ENCODE data around the gene CNKSR3.

Gene CNKSR3

DNA sequence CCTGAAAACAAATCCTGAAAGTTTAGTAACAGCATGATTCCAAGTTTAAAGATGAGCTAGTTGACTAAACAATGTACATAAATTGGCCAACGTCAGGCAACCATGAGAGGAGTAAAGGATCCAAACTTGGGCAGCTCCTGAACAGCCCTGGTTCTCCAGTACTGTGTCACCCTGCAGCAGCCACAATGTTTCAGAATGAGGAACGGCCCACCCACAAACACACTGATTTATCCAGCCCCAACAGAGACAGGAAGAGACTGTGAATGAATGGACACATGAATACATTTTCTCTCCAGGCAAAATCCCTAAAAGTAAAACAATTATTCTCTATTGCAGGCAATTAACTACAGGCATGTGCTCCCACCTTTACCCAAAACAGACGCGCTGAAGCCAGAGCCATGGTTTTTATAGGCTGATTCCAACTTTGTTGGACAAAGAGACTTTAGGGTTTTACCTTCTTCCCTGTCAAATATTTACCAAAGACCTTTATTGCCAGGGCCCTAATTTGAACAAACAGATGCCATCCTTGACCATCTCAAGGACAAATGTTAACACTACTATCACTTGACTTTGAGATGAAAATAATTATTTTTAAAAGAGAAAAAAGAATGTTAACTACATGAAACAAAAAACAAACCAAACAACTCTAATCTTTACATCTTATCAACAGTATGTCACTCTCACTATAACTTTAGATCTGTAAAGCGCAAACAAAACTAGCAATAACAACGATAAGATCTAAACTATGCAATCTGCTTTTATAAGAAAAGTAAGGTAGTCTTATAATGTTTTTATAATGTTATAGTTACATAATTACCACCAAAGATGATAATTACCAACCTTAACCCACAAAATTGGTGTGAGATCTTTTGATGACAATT lies 22.9 kb downstream of the CNKSR3 start:
- DNase-seq = peak in 1 of 42 donors; percentile 3
- intact Hi-C loops (cut with DNase I) = no loop called here

GRCh38 chr6:154485815-154486214 lies 24.7 kb downstream of the CNKSR3 start:
- intact Hi-C loops (cut with DNase I) = no loop called here
- DNase-seq = no peak

DNA sequence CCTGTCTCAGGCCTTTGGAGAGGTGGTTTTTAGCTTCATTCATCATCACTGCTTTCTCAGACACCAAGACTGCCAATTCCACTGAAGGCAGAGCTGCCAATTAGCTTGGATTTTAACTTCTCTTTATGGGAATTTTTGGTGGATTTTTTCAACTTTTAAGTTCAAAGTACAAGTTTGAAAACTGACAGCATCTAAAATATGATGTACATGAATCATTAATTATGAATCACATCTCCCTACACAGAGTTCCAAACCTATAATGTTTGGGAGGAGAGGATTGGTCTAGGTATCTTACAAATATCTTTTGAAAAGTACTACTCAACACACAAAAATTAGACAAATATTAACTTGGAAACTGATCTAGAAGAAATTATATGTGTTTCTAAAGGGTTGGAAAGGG lies 25.5 kb downstream of the CNKSR3 start:
- intact Hi-C loops (cut with DNase I) = no loop called here
- no peak for DNase-seq

DNA sequence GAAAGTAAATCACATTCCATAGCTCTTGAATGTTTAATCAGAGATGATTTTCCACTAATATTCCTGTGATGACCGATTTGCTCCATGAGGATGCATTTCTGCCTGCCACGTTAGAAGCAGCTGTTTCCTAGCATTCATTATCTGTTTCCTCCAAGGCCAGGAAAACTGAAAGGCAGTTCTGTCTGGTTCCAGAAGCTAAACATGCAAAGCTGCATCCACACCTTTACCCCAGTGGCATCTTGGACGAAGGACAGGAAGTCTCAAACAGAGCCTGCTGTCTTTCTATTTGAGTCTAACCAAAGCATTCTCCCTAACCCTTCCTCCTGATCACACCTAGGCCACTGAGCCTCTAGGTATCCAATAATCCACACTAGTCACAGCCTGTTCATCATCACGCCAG lies 27.6 kb downstream of the CNKSR3 start:
- intact Hi-C loops (cut with DNase I) = no loop called here

DNA sequence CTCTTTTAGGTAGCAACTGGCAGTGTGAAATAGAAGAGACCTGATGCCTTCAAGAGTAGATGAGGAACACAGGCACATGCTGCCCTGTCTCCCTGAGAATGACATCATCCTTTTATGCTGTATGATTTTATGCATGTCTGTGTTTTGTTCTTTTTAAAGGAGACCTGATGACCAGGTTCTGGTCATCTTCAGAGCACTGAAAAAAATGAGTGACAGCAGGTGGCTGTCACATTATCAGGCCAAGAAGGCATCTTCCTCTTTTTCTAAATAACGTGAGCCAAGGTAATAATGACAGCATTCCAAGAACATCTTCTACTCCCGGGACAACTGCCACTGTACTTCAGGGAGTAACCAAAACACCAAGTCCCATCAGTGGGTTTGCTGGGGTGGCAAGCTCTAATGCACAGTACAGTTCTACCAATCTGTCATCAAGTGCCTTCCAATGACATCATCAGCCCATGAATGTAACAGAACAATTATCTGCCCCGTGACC lies 28.9 kb downstream of the CNKSR3 start:
- DNase-seq = peak in 1 of 42 donors; percentile 5

More for the DNA sequence above, 27.6 kb downstream of the CNKSR3 start:
- peak in 1 of 42 donors; percentile 6 for DNase-seq

DNA sequence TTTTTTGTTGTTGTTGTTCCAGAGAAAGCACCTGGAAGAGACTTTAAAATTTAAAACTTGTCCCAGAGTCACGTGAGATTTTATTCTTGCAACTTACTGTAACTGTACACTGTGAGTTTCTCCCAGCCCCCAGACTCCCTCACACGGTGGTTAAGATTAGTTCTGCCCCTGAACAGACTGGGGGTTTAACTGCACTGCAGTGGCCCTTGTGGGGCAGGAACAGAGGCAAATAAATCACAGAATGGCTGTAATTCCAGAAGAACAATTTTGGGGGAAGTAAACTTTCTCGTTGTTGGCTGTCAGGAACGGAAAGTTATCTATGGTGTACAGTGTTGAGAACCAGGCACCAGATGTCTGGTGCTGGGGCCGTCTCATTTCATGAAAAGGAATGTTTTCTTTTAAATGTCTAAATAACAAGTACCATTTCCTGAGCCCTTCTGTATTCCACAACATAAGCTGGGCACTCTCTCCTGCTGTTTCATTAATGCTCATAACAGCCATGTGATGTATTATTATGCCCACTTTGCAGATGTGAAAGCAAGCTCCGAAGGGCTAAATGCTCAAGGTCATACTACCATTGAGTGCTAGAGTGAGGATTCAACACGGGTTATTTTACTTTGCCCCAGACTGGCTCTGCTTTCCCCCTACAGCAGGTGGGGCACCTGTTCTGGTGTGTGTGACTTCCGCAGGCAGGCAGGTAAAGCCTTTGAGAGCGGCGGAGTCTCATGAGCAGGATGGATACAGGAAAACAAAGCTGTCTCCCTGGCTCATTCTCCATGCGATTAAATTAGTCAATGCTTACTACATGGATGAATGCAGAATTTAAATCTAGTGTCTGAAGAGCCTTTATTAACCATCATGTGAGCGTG lies 30.5 kb downstream of the CNKSR3 start:
- DNase-seq = peak in 1 of 42 donors; percentile 11

More for the DNA sequence above, 28.9 kb downstream of the CNKSR3 start:
- intact Hi-C loops (cut with DNase I) = no loop called here

GRCh38 chr6:154479351-154479769 lies 31.1 kb downstream of the CNKSR3 start:
- DNase-seq = no peak
- intact Hi-C loops (cut with DNase I) = no loop called here

More for the DNA sequence above, 30.5 kb downstream of the CNKSR3 start:
- intact Hi-C loops (cut with DNase I) = no loop called here

DNA sequence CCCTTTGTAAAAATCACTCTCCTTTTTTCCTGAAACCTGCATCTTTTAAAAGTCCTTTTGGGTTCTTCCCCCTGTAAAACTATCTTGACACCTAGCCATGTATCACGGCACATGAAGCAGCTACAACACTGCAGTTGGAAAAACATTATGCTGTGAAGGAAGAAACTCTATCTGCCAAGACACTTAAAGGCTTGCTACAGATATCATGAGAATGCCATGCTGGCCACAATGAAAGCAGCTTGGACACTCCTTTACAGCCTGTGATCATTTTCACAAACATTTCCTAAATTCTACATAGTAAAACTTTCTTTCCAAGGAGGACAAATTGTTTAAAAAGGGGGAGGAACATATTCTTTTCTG lies 31.8 kb downstream of the CNKSR3 start:
- DNase-seq = no peak
- intact Hi-C loops (cut with DNase I) = no loop called here

DNA sequence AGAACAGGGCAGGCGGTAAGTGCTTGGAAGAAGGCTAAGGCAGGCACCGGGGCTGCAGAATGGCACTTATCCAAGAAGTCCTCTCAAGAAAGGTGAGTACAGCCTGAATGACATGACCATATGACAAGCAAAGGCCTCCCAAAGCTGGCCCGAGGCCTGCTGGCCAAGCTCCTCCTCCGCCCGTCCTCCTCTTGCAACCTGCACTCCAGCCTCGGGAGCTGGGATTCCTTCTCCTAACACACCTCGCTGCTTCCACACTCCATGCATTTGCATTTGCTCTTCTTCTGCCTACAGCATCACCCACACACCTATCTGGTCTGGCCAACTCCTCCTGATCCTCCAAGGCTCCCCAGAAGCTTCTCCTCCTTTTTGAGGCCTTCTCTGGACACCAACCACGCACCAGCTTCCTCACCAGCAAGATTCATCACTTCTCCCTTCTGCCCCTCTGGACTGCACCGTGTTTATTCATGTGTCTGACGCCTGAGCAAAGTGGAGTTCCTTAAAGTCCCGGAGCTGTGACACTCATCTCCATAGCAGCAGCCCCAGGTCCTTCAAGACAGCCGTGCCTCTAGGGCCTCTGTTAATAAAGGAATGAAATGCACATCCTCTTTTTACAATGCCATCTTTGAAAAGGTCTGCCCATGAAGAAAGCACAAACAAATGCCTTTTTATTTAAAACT lies 32.3 kb downstream of the CNKSR3 start:
- DNase-seq = peak in 9 of 42 donors; percentile 5 to 49 (median 36)
- intact Hi-C loops (cut with DNase I) = no loop called here

DNA sequence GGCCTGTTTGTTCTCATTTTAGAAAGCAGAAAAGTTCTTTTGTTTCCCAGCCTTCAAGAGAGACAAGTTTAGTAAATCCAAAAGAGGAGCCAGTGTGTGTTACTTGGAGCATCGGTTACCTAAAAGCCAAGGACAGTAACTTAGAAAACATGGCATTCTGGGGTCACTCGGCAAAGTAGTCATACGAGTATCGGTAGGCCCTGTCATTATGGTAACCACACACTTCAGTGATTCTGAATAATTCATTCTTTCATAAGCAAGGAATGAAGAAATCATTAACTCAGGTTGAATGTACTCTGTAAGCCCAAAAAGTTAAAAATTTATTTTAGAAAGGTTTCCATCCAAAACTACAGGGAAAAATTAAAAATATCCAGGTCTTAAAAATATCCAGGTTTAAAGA lies 34.0 kb downstream of the CNKSR3 start:
- intact Hi-C loops (cut with DNase I) = no loop called here
- no peak for DNase-seq

DNA sequence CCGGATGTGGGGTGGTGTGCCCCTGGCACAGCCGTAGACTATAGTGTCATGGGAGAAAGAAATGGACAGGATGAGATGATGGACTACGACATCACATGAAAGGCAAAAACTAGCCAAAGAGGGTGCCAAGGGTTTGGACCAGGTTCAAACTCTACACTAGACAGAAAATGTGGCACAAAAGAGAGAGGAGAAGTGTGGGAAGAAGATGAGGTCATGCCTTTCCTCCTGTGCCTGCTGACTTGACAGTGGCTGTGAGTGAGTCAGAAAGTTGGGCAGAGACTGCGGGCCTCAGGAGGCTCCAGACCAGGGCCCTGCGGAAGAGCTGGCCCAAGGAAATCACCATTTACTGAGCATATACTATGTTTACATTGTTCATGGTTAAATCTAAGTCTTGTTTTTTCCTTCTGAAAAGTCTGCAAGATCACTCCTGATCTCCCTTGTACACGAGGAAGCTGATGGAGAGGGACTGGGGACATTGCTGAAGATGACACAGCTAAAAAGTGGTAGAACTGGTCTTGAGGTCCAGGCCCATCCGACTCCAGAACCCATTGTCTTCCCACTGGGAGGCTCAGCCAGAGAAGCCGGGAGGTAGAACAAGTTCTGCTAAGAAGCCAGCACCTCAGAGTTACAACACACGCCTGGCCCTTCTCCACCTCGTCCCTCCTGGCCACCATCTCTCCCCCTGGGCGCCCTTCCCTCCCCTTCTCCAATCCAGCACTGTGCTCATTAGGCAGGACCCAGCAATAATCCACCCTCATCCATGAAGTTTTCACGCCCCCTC lies 35.6 kb downstream of the CNKSR3 start:
- intact Hi-C loops (cut with DNase I) = no loop called here
- DNase-seq = peak in 6 of 42 donors; percentile 20 to 60 (median 32)

DNA sequence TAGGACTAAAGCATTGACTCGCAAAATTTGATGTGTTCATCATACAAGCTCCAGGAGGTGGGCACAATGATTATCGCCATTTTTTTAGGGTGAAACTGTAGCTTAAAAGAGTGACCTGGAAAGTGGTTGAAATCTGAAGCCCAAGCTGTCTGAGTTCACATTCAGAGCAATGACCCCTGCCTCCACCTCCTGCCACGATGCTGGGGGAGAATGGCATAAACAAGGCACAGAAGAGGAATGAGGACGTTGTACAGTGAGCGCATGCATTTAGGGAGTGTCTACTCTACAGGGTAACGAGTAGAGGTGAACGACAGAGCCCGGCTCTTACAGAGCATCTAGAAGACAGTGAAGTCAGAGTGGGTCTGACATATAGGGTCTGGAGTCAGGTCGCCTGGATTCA lies 37.2 kb downstream of the CNKSR3 start:
- no peak for DNase-seq
- intact Hi-C loops (cut with DNase I) = no loop called here

DNA sequence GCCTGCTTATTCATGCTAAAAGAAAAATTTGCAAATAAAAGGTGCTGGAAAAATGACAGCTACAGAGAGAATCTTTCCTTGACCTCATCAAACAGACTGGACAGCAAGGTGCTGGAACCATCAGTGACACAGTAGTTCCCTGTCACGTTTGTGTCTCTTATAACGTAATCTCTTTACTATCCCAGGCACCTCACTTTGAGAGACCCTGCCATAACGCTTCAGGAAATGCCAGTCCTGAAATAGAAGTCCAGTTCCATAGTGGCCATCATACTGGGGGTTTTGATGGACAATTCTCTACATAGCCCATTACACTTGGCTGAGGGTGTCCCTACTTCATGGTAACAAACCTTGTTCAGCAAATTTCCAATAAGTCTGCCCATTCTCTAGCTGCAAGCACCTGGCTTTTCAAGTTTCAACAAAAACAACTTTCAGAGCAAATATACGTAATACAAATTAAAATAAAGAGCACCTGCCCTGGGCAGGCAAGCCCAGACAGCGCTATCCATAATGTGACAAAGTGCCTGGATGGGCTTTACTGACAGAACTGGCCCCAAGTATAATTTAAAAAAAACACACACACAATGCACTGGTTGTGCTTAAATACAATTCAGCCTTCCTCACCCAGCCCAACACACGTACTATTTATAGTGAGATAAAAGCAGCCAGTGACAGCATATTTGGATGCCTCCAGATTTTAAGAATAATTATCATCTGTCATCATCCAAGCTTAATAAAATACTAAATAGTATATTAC lies 38.7 kb downstream of the CNKSR3 start:
- intact Hi-C loops (cut with DNase I) = no loop called here
- DNase-seq = no peak

DNA sequence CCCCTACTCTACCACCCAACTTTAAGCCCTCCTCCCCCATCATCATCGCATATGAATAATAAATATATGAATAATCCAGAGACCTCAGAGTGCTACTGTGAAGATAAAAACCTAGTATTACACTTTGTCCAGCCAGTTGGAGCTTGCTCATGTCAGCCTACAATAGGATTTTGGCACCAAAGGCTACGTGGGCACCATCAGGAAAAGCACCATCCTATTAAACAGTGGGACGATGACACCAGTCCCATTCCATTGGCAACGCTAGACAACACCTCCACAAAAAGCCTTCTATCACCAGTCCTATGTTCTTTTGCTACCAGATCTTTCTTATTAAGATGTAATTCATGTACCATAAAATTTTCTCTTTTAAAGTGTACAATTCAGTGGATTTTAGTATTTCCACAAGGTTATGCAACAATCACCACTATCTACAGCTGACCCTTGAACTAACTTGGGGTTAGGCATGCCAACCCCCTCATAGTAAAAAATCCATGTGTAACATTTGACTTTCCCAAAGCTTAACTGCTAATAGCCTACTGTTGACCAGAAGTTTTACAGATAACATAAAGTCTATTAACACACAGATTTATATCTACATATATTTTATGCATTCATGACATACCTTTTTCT lies 41.1 kb downstream of the CNKSR3 start:
- intact Hi-C loops (cut with DNase I) = no loop called here
- DNase-seq = no peak

GRCh38 chr6:154468760-154469159 lies 41.7 kb downstream of the CNKSR3 start:
- DNase-seq = no peak
- intact Hi-C loops (cut with DNase I) = no loop called here

GRCh38 chr6:154466971-154467679 lies 43.4 kb downstream of the CNKSR3 start:
- DNase-seq = peak in 1 of 42 donors; percentile 17
- intact Hi-C loops (cut with DNase I) = no loop called here

- intact Hi-C loops (cut with DNase I) = no loop called here
- peak in 1 of 42 donors; percentile 28 for DNase-seq
Measured at GRCh38 chr6:154466139-154466538, 44.3 kb downstream of the CNKSR3 start.

All from head of caudate nucleus (tissue), 42 donors.